ENCODE data around the gene MYOD1. TPM values are rescaled to one million over a fixed set of nuclear protein-coding genes. Genes with fewer than 3 reads are reported as not detected.

Gene MYOD1
- total RNA-seq, 2 experiments from 2014 or later, result not detected

GRCh38 chr11:17691550-17691949 lies 27.8 kb upstream of the MYOD1 start:
- BruUV-seq (replicated peaks), result no TSS peak
- intact Hi-C loops (cut with micrococcal nuclease; ENCODE audit: unreplicated experiment), result no loop called here
- Histone ChIP-seq H3K4me3 (ENCODE audit: low read depth, low read length, poor library complexity, severe bottlenecking) (no peak overlapping the region), H3K9me3 (ENCODE audit: low read length) (no peaks in the 10 kb centered on the region), H3K79me2 (ENCODE audit: insufficient read depth, low read depth, low read length) (no peaks in the 10 kb centered on the region), H3K27ac (ENCODE audit: low read depth, low read length, poor library complexity, severe bottlenecking) (no peak overlapping the region), H4K20me1 (ENCODE audit: insufficient read depth, low read length) (no peaks in the 10 kb centered on the region), H3K9me2 (ENCODE audit: insufficient read depth, low read length) (no peaks in the 10 kb centered on the region), H3K4me1 (ENCODE audit: insufficient read depth, low read length, poor library complexity, severe bottlenecking) (no peaks in the 10 kb centered on the region), H2AFZ (ENCODE audit: low read length) (no peak overlapping the region), H3K4me2 (ENCODE audit: low read length) (no peak overlapping the region), H3K36me3 (ENCODE audit: insufficient read depth, low read length) (no peaks in the 10 kb centered on the region)
- no peak for TF ChIP-seq EZH2phosphoT487 (IDR thresholded peaks at IDR 0.05; ENCODE audit: borderline replicate concordance, low read depth, low read length)
- TF ChIP-seq, protein P1, sequence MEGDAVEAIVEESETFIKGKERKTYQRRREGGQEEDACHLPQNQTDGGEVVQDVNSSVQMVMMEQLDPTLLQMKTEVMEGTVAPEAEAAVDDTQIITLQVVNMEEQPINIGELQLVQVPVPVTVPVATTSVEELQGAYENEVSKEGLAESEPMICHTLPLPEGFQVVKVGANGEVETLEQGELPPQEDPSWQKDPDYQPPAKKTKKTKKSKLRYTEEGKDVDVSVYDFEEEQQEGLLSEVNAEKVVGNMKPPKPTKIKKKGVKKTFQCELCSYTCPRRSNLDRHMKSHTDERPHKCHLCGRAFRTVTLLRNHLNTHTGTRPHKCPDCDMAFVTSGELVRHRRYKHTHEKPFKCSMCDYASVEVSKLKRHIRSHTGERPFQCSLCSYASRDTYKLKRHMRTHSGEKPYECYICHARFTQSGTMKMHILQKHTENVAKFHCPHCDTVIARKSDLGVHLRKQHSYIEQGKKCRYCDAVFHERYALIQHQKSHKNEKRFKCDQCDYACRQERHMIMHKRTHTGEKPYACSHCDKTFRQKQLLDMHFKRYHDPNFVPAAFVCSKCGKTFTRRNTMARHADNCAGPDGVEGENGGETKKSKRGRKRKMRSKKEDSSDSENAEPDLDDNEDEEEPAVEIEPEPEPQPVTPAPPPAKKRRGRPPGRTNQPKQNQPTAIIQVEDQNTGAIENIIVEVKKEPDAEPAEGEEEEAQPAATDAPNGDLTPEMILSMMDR (conservative IDR thresholded peaks at IDR 0.05; ENCODE audit: low read length), result no peak
- DNase-seq (ENCODE audit: low spot score), result no peak
- ChIA-PET CTCF (ENCODE audit: unreplicated experiment) (no interaction called here), POLR2A (no interaction called here)

DNA sequence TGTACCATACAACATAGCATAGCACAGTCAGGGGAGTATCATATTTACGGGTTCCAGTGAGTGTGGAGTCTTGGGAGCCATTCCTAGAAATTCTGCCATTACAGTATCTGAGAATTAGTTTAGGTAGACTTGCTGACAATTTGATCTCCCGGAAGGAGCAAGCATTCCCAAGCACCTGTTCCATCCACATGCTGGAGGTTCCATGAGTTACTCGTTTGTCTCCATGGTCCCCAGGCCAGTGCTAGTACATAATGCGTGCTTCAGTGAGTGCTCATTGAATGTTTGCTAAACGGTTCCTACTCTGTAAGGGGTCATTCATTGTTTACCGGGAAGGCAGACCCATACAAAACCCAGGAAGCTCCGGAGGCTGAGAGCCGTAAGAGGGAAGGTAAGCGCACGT lies 27.4 kb upstream of the MYOD1 start:
- no peak overlapping the region for H3K4me2 ChIP-seq (ENCODE audit: low read length)
- H3K9me3 ChIP-seq (ENCODE audit: low read length), result no peaks in the 10 kb centered on the region
- DNase-seq (ENCODE audit: low spot score), result no peak
- no peaks in the 10 kb centered on the region for H3K4me1 ChIP-seq (ENCODE audit: insufficient read depth, low read length, poor library complexity, severe bottlenecking)
- H2AFZ ChIP-seq (ENCODE audit: low read length), result no peak overlapping the region
- no TSS peak for BruUV-seq (replicated peaks)
- intact Hi-C loops (cut with micrococcal nuclease; ENCODE audit: unreplicated experiment), result no loop called here
- TF ChIP-seq EZH2phosphoT487 (IDR thresholded peaks at IDR 0.05; ENCODE audit: borderline replicate concordance, low read depth, low read length), result no peak
- TF ChIP-seq, protein P1 (conservative IDR thresholded peaks at IDR 0.05; ENCODE audit: low read length), result no peak
- H3K36me3 ChIP-seq (ENCODE audit: insufficient read depth, low read length), result no peaks in the 10 kb centered on the region
- no peak overlapping the region for H3K27ac ChIP-seq (ENCODE audit: low read depth, low read length, poor library complexity, severe bottlenecking)
- no peak overlapping the region for H3K4me3 ChIP-seq (ENCODE audit: low read depth, low read length, poor library complexity, severe bottlenecking)
- H3K79me2 ChIP-seq (ENCODE audit: insufficient read depth, low read depth, low read length), result no peaks in the 10 kb centered on the region
- POLR2A ChIA-PET, result no interaction called here
- CTCF ChIA-PET (ENCODE audit: unreplicated experiment), result no interaction called here
- no peaks in the 10 kb centered on the region for H4K20me1 ChIP-seq (ENCODE audit: insufficient read depth, low read length)
- no peaks in the 10 kb centered on the region for H3K9me2 ChIP-seq (ENCODE audit: insufficient read depth, low read length)

GRCh38 chr11:17692931-17693330 lies 26.4 kb upstream of the MYOD1 start:
- BruUV-seq (replicated peaks), result no TSS peak
- ChIA-PET CTCF (ENCODE audit: unreplicated experiment) (interaction anchor here (0.6 kb wide), 1 partner anchor 169 kb away, joined by 3 read pairs; no protein-coding TSS in a partner anchor), POLR2A (interaction anchor here (0.6 kb wide), 2 partner anchors 22 to 1741 kb away, joined by 3 to 6 read pairs; no protein-coding TSS in a partner anchor)
- Histone ChIP-seq H3K9me3 (ENCODE audit: low read length) (no peaks in the 10 kb centered on the region), H3K4me1 (ENCODE audit: insufficient read depth, low read length, poor library complexity, severe bottlenecking) (no peaks in the 10 kb centered on the region), H3K4me2 (ENCODE audit: low read length) (no peak overlapping the region), H3K27ac (ENCODE audit: low read depth, low read length, poor library complexity, severe bottlenecking) (no peak overlapping the region), H3K36me3 (ENCODE audit: insufficient read depth, low read length) (no peaks in the 10 kb centered on the region), H3K79me2 (ENCODE audit: insufficient read depth, low read depth, low read length) (no peaks in the 10 kb centered on the region), H3K9me2 (ENCODE audit: insufficient read depth, low read length) (no peaks in the 10 kb centered on the region), H2AFZ (ENCODE audit: low read length) (no peak overlapping the region), H3K4me3 (ENCODE audit: low read depth, low read length, poor library complexity, severe bottlenecking) (no peak overlapping the region), H4K20me1 (ENCODE audit: insufficient read depth, low read length) (no peaks in the 10 kb centered on the region)
- intact Hi-C loops (cut with micrococcal nuclease; ENCODE audit: unreplicated experiment), result no loop called here
- TF ChIP-seq EZH2phosphoT487 (IDR thresholded peaks at IDR 0.05; ENCODE audit: borderline replicate concordance, low read depth, low read length), result no peak
- TF ChIP-seq, protein P1 (conservative IDR thresholded peaks at IDR 0.05; ENCODE audit: low read length), result no peak
- no peak for DNase-seq (ENCODE audit: low spot score)
